Measurements from ENCODE around the gene TDRD1. TPM values are rescaled to one million over a fixed set of nuclear protein-coding genes. Genes with fewer than 3 reads are reported as not detected.

TDRD1 gene
- total and polyA plus RNA-seq, 2 donors from 2014 or later, result 0.88 TPM; not detected in 1

- H3K36me3 ChIP-seq (ENCODE audit: control insufficient read depth in 2 of 3, insufficient read depth in 3 of 3, low read length in 3 of 3), result no peaks in the 10 kb centered on the region
- no peak overlapping the region for H3K9ac ChIP-seq (ENCODE audit: low read length in 3 of 3)
- H3K4me3 ChIP-seq (ENCODE audit: low read length in 3 of 3), result no peak overlapping the region
- intact Hi-C loops (cut with DNase I), result no loop called here
- no peak overlapping the region for H3K27ac ChIP-seq (ENCODE audit: low read depth in 2 of 2, low read length in 2 of 2)
- H3K4me1 ChIP-seq (ENCODE audit: control insufficient read depth in 2 of 3, insufficient read depth in 2 of 3, low read depth in 1 of 3, low read length in 3 of 3), result no peaks in the 10 kb centered on the region
- TF ChIP-seq CTCF (IDR thresholded peaks at IDR 0.05; ENCODE audit: borderline replicate concordance, extremely low read depth, insufficient read depth), result no peak
- no peaks in the 10 kb centered on the region for H3K9me3 ChIP-seq (ENCODE audit: control insufficient read depth in 2 of 3, insufficient read depth in 1 of 3, low read length in 3 of 3)
- FAIRE-seq (no peak), DNase-seq (no peak)
- H3K27me3 ChIP-seq (ENCODE audit: control insufficient read depth, insufficient read depth, low read length), result no peaks in the 10 kb centered on the region
Observed at GRCh38 chr10:114256008-114256765, 77.0 kb downstream of the TDRD1 start.

- TF ChIP-seq CTCF (IDR thresholded peaks at IDR 0.05; ENCODE audit: borderline replicate concordance, extremely low read depth, insufficient read depth), result no peak
- Histone ChIP-seq H3K9ac (ENCODE audit: low read length in 3 of 3) (no peak overlapping the region), H3K9me3 (ENCODE audit: control insufficient read depth in 2 of 3, insufficient read depth in 1 of 3, low read length in 3 of 3) (no peaks in the 10 kb centered on the region), H3K27me3 (ENCODE audit: control insufficient read depth, insufficient read depth, low read length) (no peaks in the 10 kb centered on the region), H3K4me1 (ENCODE audit: control insufficient read depth in 2 of 3, insufficient read depth in 2 of 3, low read depth in 1 of 3, low read length in 3 of 3) (no peaks in the 10 kb centered on the region), H3K4me3 (ENCODE audit: low read length in 3 of 3) (no peak overlapping the region), H3K36me3 (ENCODE audit: control insufficient read depth in 2 of 3, insufficient read depth in 3 of 3, low read length in 3 of 3) (no peaks in the 10 kb centered on the region), H3K27ac (ENCODE audit: low read depth in 2 of 2, low read length in 2 of 2) (no peak overlapping the region)
- FAIRE-seq (no peak), DNase-seq (no peak)
- intact Hi-C loops (cut with DNase I), result no loop called here
Observed at GRCh38 chr10:114256822-114257221, 77.7 kb downstream of the TDRD1 start.

- Histone ChIP-seq H3K9me3 (ENCODE audit: control insufficient read depth in 2 of 3, insufficient read depth in 1 of 3, low read length in 3 of 3) (no peaks in the 10 kb centered on the region), H3K9ac (ENCODE audit: low read length in 3 of 3) (no peak overlapping the region), H3K36me3 (ENCODE audit: control insufficient read depth in 2 of 3, insufficient read depth in 3 of 3, low read length in 3 of 3) (no peaks in the 10 kb centered on the region), H3K4me3 (ENCODE audit: low read length in 3 of 3) (no peak overlapping the region), H3K27ac (ENCODE audit: low read depth in 2 of 2, low read length in 2 of 2) (no peak overlapping the region), H3K27me3 (ENCODE audit: control insufficient read depth, insufficient read depth, low read length) (no peaks in the 10 kb centered on the region), H3K4me1 (ENCODE audit: control insufficient read depth in 2 of 3, insufficient read depth in 2 of 3, low read depth in 1 of 3, low read length in 3 of 3) (no peaks in the 10 kb centered on the region)
- intact Hi-C loops (cut with DNase I), result no loop called here
- FAIRE-seq (no peak), DNase-seq (no peak)
- no peak for TF ChIP-seq CTCF (IDR thresholded peaks at IDR 0.05; ENCODE audit: borderline replicate concordance, extremely low read depth, insufficient read depth)
Observed at GRCh38 chr10:114257498-114257897, 78.3 kb downstream of the TDRD1 start.
